HG03342 (cell line): ENCODE results near the gene ADCY7.

Experiments
- ATAC-seq: cut with Tn5 transposase; IDR thresholded peaks from one replicate; pipeline ENCODE4 v1.9.1; 2021; ENCODE audit warnings: mild to moderate bottlenecking, moderate library complexity; ENCODE audit not compliant: unreplicated experiment

ADCY7 gene

DNA sequence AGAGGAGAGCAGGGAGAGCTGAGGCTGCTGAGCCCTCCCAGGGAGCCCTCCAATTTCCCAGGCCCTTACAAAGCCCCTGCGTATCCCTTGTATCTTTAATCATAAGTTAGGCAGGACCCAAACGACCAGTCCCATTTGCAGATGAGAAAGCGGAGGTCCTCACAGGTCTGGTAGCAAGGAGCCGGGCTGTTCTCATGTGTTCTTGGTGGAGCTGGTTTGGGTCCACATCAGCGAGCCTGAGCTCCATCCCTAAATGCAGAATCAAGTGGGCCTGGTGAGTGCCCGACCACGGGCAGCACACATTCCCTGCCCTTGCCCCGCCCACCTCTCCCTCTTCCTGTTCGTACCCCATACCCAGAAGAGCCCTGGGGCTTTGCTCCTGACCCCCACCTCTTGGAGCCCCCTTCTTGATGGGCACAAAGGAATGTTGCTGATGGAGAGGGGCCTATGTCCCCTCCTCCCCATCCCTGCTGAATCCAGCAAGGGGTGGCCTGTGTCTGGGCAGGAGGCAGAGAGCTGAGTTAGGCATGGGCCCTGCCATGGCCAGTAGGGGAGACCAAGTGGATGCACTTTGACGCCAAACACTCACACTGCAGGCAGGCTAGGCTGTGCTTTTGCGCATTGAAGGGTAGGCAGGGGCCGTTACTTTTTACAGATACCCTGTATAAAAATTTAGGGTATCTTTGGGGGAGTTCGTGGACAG lies 18.3 kb upstream of the ADCY7 start:
- no peak for ATAC-seq

DNA sequence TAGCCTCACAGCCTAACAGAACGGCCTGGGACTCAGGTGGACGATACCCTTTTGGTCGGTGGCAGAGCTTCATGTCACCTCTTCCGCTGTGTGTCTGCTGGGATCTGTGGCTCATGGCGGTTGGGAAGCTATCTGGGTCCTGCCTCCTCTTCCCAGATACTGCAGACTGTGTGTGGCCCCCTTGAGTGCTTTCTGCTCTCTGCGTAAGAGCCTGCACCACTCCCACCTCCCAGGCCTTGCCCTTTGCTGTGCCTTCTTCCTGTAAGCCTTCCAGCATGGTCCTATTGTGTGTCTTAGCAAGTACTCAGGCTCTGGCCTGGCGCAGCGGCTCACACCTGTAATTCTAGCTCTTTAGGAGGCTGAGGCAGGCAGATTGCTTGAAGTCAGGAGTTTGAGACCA lies 17.5 kb upstream of the ADCY7 start:
- no peak for ATAC-seq

DNA sequence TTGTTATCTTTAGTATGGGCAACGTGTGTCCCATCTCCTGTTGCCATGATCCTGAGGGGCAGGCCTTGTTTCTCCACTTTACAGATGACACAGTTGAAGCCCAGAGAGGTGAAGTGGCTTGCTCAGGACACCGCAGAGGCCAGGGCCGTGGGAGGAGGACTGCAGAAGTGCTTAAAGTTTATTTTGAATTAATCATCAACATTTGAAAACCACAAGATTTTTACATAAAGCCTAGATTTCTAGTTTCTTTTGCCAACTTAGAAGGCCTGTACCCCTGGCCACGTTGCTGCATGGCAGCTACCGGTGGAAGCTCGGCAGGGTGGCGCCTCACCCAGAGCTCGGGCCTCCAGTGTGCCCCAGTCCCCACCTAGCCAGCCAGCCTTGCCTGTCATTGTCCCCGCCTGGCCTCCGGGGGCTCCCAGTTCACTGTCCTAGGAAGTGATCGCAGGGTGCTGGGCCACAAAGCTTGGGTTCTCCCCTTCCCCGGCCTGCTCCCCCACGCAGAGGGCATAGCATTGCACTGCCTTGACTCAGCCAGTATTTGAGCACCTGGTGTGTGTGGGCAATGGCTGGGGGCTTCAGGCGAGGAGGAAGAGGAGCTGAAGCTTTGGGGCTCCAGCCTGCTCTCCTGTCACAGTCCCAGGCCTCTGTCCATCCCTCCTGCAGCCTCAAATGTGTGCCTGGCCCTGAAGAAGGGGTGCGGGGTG lies 14.8 kb upstream of the ADCY7 start:
- ATAC-seq = no peak

DNA sequence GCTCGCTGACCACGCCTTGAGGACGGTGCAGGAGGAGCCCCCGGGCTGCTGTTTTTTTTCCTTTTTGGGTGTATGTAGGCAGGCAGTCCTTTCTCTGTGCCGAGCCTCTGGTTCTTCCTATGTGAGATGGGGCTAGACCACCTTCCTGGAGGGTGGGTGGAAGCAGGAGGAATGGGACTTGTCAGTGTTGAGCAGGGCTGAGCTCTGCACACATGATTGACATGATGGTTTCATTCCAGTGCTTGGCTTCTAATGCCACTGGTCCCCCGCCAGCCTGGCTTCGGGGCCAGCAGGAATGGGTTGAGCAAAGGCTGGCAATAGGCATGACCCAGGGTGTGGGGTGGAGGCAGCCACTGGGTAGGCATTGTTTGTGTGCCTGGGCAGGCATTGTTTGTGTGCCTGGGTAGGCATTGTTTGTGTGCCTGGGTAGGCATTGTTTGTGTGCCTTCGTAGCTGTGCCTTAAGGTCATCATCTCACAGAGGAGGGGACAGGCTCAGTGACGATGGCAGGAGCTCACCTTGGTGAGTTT lies 14.2 kb upstream of the ADCY7 start:
- ATAC-seq = no peak

DNA sequence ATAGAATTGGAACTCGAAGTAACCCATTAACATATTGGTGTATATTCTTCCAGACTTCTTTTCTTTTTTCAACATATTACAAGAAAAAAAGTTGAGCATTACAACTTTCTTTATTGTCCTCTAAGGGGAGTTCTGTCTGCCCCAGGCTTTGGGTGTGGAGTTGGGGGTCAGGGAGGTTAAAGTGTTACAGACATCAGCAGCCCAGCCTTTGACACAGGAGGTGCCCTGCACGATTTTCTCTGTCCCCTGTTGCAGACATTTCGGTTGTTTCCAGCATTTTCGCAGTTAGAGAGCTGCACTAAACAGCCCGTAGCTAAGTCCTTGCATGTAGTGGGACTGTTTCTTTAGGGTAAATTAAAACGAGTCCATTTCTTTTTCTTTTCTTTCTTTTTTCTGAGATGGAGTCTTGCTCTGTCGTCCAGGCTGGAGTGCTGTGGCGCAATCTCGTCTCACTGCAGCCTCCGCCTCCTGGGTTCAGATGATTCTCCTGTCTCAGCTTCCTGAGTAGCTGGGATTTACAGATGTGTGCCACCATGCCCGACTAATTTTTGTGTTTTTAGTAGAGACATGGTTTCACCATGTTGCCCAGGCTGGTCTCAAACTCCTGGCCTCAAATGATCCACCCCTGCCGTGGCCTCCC lies 13.4 kb upstream of the ADCY7 start:
- no peak for ATAC-seq

DNA sequence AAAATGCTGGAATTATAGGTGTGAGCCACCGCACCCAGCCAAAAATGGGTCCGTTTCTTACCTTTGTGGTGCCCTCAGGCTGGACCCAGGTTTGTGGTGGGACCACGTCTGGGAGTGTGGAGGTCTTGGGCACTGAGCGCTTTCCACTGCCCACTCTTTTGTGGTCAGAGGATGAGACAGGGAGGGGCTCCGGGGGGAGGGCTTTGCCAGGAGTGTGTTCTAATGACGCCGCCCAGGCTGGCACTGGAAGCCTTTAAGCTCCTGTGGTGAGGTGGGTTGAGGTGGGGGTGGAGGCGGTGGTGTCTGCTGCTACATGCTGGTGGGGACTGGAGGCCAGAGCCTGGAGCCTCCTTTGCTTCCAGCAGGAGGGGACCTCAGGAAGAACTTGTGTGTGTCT lies 12.8 kb upstream of the ADCY7 start:
- no peak for ATAC-seq

DNA sequence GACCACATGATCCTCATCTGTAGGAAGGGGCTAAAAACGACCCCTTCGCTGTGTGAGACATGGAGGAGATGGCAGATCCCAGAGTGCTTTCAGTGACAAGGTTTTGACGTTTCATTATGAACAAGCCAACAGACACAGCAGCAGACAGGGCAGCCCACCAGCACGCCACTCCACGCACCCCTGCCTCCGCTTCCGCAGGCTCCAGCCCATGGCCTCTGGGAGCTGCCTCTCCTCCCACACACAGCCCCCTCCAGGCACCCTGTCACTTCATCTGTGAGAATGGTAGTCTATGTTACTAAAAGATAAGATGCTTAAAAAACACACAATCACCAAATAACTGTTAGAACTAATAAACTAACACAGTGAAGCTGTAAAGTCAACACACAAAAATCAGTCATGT lies 12.3 kb upstream of the ADCY7 start:
- ATAC-seq = no peak

DNA sequence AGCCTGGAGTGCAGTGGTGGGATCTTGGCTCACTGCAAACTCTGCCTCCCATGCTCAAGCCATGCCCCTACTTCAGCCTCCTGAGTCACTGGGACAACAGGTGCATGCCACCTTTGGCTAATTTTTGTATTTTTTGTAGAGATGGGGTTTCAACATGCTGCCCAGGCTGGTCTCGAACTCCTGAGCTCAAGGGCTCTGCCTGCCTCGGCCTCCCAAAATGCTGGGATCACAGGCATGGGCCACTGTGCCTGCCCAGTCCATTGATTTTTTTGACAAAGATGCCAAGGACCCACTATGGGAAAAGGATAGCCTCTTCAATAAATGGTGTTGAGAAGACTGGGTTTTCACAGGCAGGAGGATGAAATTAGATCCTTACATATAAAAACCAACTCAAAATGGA lies 10.8 kb upstream of the ADCY7 start:
- ATAC-seq = no peak

DNA sequence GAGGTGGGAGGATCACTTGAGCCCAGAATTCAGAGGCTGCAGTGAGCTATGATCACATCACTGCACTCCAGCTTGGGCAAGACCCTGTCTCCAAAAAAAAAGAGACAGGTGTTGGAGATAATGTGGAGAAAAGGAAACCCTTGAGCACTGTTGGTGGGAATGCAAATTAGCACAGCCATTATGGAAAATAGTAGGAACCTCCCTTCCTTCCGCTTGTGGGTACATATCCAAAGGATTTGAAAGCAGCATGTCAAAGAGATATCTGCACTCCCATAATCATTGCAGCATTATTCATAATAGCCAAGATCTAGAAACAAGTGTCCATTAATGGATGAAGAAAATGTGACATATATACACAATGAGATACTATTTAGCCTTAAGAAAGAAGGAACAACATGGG lies 9.7 kb upstream of the ADCY7 start:
- ATAC-seq = no peak

DNA sequence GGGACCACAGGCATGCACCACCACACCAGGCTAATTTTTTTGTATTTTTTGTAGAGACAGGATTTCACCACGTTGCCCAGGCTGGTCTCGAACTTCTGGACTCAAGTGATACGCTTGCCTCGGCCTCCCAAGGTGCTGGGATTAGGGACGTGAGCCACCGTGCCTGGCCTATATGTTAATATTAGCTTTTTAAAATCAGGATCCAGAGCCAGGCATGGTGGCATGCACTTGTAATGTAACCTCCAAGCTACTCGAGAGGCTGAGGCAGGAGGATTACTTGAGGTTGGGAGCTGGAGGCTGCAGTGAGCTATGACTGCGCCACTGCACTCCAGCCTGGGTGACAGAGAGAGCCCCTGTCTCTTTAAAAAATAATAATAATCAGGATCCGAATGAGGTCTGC lies 8.5 kb upstream of the ADCY7 start:
- ATAC-seq = no peak

DNA sequence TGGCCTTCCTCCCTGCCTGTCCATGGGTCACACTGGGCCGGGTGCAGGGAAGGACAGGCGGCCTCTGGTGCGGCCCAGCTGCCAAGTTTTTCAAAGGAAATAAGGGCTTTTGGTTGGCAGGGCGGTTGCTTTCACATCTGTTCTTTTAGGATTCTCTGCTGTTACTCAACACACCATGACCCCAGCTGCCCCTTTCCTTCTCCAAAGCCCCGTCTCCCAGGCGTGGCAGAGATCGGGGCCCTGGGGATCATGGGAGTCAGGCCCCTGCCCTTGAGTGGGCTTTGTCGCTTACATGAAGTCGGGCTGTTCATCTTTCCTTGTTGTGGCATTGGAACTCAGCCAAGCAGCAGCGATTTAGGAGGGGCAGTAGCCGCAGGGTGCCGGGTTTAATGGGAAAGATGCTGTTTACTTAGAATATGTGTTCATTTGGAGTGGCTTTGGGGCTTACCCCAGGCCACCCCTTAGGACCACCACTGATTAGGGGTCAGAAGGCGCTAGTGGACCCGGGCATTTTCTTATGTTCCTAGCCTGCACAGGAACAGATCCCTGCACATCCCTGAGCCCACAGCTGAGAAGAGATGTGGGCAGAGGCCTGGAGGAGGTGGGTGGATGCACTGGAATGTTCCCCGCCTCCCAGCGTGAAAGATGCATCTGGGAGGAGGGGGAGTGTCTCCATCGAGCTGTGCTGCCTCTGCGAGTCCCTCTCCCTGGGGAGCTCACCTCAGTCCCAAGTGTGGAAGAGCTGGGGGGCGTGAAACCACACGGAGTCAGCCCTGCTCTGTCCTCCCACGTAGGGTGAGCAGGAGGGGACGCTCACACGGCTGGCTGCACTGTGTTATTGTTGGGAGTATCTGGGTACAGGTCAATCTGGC lies 6.8 kb upstream of the ADCY7 start:
- no peak for ATAC-seq

DNA sequence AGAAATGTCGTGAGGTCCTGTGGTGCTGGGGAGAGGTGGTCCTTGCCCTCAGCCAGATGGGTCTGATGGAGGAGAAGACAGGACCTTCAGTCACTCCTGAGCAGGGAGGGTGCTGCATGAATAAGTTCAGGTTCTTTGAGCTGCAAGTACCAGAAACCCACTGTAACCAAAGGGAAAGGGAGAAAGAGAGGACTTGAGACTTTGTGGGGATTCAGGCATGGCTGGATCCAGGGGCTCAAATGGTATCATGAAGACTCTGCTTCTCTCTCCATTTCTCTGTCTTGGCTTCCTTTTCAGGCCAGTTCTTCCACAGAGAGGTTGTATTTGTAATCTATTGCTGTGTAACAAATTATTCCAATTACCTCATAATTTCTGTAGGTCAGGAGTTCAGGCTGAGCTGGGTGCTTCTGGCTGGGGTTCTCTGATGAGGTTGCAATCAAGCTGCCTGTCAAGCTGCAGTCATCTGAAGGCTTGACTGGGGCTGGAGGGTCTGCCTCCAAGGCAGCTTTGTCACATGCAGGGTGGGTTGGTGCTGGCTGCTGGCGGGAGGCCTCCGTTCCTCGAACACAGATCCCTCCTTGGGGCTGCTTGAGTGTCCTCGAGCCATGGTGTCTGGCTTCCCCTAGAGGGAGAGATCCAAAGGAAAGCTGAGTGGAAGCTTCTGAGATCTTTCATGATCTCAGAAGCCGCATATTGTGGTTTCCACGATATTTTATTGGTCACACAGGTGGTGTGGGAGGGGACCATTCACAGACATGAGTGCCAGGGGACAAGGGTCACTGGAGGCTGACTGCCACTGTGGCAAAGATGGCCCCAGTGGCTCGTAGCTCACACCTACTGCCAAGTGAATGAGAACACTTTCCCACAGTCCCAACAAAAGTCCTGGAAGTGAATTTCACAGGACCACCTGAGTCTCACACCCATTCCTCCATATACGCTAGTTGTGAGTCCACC lies 5.9 kb upstream of the ADCY7 start:
- ATAC-seq = no peak

DNA sequence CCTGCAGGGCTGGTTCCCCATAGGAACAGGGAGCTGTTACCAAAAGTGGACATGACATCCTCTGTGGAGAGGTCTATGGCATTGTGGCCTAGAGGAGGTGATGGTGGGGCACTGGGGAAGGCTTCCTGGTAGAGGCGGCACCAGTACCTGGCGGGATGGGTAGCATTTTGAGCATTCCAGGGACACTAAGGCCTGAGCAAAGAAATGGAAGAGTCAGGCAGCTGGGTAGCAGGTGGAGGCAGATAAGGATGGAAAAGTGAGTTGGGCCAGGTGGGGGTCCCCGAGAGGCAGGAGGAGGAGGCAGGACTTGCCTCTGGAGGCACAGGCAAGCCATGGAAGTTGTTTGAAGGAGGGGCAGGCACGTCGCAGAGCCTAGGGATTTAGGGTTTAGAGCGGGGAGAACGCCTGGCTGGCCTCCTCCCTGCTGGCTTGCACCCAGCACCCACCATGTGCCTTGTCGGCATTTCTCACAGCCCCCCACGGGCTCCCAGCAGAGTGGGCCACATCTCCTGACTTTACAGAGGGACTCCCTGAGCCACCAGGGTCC lies 5.1 kb upstream of the ADCY7 start:
- ATAC-seq = no peak

DNA sequence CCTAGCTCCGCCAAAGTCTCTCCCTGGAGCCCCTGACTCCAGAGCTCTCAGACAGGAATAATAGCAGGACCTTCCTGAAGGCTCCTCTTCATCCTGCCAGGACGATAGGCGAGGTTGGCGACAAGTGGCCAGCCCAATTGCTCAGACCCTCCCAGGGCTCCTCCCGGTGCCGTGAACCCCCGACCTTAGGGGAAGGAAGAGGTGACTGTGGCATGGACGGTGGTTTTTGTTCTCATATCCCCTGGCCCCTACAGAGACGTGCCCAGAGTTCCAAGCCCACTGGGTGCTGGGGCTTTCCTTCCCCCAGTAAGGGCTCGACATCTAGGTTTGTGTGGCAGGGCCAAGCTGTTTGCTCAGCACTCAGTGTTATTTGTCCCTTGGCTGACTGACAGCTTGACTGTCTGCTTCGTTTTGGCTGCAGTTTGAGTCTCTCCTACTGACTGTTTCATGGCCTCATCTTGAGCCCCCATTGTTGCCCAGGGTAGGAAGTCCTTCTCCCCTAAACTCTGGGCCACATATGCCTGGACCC lies 4.6 kb upstream of the ADCY7 start:
- ATAC-seq = no peak

DNA sequence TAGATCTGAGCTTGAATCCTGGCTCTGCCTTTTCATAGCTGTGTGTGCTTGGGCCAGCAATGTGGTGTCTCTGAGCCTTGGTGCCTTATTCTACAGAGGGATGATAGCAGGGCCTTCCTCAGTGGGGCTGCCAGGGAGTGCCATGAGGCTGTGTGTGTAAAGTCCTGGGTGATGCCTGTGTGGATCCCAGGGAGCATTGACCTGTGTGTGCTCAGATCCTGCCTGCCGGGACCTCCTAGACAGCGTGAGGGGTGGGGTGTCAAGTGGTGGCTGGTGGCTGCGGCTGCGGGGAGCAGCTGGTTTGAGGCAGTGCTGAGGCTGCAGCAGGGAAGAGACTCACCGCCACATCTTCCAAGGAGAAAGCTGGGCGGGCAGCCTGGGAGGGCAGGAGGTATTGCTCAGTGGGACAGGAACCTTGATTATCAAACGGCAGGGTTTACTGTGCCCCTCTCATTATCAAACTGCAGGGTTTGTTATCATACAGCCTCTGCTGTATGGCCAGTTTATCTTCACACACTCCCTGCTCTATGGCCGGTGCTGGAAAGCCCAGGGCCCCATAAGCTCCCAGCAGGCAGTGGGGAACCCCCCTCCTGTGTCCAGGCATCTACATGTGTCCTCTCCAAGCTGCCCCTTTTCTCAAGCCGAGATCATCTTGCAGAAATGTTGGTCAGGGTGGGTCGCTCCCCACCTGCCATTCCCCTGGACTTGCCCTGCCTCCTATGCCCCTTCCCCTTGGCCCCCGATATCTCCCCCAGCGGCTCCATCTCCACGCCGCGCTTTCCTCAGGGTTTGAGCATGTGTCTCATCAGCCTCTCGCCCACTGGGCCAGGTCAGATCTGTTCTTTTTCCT lies 3.1 kb upstream of the ADCY7 start:
- no peak for ATAC-seq

DNA sequence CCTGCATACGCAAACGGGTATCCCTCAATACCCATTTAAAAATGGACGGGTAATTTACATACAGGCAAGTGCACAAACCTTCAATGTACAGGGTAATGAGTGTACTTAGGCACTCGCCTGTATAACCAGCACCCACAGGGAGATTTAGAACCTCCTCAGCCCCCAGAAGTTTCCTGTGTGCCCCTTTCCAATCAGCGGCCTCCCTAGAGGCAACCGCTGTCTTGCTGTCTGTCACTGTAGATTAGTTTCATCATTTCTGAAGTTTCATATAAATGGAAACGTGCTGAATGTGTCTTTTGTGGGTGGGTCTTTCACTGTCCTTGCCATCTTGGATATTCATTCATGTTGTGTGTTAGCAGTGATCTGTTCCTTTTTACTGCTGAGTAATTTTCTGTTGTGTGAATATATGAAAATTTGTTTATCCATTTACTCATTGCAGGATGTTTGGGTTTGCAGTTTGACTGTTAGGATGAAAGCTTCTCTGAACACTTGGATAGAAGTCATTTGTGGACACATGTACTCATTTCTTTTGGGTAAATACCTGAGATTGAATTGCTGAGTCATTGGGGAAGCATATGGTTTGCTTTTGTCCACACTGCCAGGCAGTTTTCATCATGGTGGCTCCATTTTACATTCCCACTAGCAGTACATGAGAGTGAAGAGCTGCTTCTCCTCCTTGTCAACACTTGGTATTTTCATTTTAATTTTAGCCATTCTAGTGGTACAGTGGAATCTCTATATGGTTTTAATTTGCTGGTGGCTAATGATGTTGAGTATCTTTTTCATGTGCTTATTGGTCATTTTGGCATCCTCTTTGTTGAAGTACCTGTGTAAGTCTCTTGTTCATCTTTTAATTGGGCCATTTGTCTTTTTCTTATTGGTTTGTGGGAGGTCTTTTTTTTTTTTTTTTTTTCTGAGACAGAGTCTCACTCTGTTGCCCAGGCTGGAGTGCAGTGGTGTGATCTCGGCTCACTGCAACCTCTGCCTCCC lies 2.1 kb upstream of the ADCY7 start:
- peak; percentile 28 for ATAC-seq

DNA sequence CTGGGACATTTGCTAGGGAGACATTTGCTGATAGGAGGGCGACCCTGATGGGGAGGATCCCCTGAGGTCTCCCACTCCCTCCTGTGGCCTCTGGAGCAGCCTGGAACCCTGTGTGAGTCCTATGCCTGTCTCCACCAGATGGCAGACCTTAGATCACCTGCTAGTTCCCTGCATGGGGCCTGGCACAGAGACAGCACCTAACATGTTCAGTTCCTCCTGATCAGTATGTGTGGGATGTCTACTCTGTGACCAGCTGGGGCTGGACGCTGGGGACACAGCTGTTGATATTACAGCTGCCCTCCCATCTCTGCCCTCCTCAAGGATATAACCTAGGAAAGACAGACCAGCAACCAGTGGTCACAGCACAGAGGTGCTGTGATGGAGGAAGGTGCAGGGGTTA lies 1.1 kb upstream of the ADCY7 start:
- no peak for ATAC-seq
